NCI-H128 (cell line): Measurements from ENCODE around the gene CATSPERZ.
A peak's percentile ranks its signal among the peaks of the same experiment; 100 is the strongest.
"Not testable (repeated sequence)": the region's sequence is repeated elsewhere in the genome, so short reads cannot be mapped to it uniquely, and the experiment has no call there.

Source experiments
- DNase-seq: peaks from one replicate; lab custom pipeline; 2025; ENCODE audit not compliant: unreplicated experiment; lab: John Stamatoyannopoulos, UW

Gene CATSPERZ

DNA sequence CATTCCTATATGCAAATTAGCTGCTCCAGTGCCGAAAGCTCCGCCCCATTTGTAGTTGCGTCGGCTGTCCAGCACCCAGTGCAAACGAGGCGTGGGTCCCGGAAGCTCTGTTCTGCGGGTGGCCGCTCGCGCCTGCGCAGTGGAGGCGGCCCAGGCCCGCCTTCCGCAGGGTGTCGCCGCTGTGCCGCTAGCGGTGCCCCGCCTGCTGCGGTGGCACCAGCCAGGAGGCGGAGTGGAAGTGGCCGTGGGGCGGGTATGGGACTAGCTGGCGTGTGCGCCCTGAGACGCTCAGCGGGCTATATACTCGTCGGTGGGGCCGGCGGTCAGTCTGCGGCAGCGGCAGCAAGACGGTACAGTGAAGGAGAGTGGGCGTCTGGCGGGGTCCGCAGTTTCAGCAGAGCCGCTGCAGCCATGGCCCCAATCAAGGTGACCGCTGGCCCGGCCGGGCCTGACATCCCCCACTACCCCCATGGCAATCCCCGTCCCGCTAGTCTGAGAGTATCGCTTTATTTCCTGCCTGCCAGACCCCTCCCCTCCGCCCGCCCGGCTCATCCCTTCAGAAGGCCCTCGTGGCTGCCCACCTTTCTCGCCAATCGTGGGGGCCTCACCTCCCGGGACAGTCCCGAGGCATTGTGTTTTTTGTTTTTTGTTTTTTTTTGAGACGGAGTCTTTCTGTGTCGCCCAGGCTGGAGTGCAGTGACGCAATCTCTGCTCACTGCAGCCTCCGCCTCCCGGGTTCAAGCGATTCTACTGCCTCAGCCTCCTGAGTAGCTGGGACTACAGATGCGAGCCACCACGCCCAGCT lies 18.0 kb downstream of the CATSPERZ start, which contains the start of gene PRDX5:
TSS of gene PRDX5 (plus strand) at position 161 of the 805 bp plus-strand sequence. CDS start at position 256, 95 bp downstream.
- peak; percentile 93 for DNase-seq

DNA sequence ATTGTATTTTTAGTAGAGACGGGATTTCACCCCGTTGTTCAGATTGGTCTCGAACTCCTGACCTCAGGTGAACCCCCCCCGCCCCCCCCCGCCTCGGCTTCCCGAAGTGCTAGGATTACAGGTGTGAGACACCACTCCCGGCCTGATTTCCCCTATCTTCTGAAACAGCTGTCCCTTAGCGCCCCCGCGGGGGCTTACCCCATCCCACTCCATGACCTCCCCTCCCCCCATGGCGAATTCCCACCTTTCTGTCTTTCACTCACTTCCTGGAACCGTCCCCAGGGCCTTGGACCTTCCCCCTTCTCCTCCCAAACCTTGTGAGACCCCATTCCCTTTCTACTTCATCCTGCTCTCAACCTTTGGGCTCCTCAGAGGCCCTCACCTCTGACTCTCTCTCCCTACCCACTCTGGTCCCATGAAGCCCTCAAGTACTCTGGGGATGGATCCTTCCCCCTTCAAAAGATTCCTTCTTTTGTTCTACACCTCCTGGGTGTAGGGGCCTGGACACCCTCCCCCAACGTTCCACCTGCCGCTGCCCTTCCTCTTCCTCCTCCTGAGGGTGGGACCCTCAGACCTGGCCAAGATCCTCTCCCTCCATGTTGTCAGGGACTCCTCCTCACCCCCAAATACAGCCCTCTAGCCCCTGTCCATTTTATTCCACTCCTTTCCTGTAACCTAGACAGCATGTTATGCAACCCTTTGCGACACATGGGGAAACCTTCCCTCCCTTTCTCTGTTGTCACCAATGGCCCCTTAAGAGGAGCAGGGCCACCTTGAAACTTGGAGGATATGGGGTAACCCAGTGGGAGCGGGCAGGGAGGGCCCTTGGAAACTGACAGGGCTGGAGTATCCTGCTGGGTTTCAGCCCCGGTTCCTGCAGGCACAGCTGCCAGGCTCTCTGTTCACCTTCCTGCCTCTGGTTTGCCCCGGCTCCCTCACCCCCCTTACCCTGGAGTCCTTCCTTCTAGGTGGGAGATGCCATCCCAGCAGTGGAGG lies 18.9 kb downstream of the CATSPERZ start:
- DNase-seq = no peak

DNA sequence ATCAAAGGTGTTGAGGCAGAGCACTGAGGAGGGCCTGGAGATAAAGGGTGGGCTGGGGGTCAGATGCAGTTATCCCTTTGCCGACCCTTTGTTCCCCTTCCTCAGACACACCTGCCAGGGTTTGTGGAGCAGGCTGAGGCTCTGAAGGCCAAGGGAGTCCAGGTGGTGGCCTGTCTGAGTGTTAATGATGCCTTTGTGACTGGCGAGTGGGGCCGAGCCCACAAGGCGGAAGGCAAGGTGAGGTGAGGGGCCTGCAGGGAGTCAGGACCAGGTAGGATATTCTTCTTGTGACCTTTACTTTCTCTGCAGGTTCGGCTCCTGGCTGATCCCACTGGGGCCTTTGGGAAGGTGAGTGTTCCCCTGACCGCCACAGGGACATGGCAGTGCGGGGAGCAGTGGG lies 20.4 kb downstream of the CATSPERZ start:
- DNase-seq = no peak

DNA sequence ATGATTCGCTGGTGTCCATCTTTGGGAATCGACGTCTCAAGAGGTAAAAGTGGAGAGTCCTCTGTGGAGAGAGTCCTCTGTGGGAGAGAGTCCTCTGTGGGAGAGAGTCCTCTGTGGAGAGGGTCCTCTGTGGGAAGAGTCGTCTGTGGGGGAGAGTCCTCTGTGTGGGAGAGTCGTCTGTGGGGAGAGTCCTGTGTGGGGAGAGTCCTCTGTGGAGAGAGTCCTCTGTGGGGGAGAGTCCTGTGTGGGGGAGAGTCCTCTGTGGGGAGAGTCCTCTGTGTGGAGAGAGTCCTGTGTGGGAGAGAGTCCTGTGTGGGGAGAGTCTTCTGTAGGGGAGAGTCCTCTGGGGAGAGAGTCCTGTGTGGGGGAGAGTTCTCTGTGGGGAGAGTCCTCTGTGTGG lies 20.9 kb downstream of the CATSPERZ start:
- no peak for DNase-seq

DNA sequence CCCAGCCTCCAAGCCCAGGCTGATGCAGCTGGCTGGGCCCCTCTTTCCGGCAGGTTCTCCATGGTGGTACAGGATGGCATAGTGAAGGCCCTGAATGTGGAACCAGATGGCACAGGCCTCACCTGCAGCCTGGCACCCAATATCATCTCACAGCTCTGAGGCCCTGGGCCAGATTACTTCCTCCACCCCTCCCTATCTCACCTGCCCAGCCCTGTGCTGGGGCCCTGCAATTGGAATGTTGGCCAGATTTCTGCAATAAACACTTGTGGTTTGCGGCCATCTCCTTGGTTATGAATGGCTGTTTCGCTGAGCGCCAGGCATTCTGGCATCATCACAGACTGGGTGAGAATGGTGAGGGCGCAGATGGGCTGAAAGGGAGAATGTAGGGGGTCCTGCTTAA lies 21.4 kb downstream of the CATSPERZ start:
- DNase-seq = no peak

DNA sequence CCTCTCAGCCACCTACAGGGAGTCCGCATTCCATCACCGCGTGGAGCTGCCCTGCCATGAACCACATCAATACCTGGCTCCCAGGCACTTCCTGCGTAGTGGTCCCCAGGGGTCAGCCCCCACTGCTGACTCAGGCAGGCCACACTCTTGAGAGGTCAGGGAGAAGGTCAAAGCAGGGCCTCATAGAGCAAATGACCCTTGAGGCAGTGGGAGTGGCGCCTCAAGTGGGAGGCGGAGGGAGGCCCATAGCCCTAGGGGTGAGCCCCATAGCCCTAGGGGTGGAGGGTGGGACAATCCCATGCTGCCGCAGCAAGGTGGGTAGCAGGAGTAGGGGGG lies 22.7 kb downstream of the CATSPERZ start:
- DNase-seq = no peak

DNA sequence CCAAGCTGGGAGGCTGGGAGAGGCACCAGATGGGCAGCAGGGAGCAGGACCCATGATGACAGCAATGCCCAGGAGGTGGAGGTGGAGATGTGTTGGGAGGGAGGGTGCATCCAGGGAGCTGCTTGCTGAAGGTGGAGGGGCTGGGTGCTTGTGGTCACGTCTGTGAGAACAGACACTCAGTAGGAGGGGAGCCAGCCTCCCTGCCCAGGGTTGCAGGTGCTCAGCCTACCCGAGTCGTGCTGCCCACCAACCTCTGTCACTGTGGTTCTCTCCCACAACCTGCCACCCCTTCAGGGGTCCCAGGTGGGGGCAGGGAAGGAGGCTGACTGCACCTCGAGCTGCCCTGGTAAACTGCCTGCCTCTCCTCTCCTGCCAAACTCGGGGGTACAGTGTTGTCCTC lies 23.2 kb downstream of the CATSPERZ start:
- DNase-seq = no peak

DNA sequence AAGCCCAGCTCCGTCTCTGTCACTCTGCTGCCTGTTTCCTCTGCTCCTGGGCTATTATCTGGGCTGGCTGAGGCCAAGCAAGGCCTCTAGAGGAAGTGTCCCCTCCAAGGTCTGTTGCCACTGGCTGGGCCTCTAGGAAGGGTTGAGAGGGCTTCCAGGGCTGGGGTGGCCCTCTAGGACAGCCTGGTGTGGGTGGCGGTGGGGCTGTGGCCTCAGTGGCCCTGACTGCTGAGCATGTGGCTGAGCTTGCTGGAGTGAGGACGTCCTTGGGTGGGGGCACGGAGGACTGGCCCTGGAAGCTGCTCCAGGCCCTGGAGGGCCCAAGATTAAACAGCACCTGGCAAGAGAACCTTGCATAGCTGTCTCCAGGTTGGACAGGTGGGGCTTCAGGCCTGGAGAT lies 23.8 kb downstream of the CATSPERZ start:
- not testable (repeated sequence) for DNase-seq

DNA sequence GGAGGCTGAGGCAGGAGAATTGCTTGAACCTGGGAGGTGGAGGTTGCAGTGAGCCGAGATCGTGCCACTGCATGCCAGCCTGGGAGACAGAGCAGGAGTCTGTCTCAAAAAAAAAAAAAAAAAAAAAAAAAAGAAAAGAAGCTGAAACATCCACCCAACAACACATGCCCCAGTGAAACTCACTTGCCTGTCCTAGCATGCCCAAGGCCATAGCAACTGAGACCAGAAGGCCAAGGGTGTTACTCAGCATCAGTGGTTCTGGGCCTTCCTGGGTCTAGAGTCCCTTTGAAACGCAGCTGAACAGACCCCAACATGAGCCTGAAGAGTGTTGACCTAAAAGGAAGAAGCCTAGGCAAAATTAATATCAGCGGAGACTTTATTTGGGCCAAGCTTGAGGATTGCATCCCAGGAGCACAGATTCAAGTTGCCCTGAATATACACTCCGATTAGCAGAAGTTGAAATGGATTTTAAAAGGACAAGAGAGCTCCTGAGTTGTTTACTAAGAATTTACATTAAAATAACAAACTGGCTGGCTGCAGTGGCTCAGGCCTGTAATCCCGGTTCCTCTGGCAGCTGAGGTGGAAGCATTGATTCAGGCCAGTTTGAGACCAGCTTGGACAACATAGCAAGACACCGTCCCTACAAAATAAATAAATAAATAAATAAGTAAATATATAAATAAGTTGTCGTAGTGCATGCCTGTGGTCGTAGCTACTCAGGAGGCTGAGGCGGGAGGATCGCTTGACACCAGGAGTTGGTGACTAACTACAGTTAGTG lies 24.7 kb downstream of the CATSPERZ start:
- DNase-seq = no peak

DNA sequence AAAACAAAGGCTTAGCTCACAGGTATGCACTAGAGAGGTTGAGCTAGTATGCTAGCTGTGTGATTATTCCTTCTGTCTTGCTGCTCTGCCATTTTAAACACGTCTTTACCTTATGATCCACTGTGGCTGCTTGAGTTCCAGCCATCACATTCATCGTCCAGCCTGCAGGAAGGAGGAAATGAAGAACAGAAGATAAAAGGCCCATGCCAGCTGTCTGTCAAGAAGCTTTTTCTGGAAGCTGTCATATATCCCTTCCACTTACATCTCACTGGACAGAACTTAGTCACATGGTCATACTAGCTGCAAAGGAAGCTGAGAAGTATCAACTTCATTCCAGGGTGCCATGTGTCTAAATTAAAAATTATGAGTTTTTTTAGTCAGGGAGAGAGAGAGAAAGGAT lies 27.2 kb downstream of the CATSPERZ start:
- DNase-seq = no peak

DNA sequence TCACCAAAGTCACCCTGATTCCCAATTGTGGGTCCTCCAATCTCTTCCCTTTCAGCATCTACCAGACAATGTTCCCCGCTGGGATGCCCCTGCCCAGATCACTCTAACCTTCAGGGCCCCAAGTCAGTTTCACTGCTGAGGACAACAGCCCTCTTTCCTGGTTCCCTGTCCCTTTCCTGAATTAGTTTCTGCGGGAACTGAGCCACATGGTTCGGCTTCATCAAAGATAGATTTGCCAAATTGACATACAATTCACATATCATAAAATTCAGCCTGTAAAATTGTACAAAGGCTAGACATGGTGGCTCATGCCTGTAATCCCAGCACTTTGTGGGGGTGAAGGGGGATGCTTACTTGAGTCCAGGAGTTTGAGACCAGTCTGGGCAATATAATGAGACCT lies 27.8 kb downstream of the CATSPERZ start:
- no peak for DNase-seq

DNA sequence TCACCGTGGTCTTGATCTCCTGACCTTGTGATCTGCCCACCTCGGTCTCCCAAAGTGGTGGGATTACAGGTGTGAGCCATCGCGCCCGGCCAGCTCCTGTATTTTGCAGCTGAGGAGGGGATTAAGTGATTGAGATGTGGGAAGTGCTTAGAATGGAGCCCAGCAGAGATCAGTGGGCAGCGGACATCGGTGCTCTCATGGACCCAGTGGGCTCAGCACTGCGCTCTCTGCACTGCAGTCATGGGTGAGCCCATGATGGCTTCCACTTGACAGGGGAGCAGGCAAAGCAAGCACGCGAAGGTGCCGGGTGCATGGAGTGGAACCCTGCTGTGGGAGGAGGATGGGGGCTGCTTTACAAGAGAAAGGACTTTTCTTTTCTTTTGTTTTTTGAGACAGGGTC lies 30.7 kb downstream of the CATSPERZ start:
- DNase-seq = no peak

DNA sequence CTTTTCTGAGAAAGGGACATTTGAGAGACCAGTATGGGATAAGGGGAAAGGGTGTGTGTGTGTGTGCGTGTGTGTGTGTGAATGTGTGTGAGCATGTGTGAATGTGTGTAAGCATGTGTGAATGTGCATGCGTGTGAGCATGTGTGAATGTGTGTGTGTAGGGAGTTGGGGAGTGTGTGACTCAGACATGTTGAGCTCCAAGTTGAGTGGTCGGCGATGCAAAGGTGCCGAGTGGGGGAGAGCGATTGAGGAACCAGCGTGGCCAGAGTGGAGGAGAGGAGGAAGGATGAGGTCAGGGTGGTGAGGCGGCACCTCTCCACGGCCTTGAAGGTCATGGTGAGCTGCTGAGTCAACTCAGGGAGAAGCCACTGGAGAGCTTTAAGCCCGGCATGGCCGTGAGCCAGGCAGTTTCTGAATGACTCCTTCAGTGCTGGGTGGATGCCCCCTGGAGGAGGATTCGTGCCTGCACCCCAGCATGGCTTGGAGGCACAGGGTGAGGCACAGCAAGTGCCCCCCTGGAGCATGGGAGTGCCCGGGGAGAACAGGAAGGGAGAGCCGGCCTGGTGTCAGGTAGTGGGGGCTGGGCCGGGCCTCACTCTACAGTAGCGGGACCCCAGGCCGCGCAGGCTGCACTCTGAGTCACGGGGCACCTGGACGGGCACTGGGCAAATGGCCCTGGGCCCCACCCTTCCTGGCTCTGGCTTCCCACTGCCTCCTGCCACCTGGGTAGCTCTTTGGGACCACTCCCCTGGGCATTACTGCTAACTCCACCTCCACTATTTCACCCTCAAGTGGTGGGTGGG lies 31.6 kb downstream of the CATSPERZ start:
- DNase-seq = no peak

DNA sequence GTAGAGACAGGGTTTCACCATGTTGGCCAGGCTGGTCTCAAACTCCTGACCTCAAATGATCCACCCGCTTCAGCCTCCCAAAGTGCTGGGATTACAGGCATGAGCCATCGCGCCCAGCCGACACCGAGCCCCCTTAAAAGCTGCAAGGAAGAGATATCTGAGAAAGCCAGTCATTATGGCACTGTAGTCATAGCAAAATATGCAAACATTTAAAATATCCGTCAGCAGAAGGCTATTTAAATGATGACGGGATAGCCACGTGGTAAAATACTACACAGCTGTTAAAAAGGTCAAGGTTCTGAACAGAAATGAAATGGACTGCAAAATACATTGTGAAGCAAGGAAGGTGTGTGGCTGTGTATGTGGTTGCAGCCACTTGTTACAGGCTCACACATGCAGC lies 33.4 kb downstream of the CATSPERZ start:
- DNase-seq = no peak

DNA sequence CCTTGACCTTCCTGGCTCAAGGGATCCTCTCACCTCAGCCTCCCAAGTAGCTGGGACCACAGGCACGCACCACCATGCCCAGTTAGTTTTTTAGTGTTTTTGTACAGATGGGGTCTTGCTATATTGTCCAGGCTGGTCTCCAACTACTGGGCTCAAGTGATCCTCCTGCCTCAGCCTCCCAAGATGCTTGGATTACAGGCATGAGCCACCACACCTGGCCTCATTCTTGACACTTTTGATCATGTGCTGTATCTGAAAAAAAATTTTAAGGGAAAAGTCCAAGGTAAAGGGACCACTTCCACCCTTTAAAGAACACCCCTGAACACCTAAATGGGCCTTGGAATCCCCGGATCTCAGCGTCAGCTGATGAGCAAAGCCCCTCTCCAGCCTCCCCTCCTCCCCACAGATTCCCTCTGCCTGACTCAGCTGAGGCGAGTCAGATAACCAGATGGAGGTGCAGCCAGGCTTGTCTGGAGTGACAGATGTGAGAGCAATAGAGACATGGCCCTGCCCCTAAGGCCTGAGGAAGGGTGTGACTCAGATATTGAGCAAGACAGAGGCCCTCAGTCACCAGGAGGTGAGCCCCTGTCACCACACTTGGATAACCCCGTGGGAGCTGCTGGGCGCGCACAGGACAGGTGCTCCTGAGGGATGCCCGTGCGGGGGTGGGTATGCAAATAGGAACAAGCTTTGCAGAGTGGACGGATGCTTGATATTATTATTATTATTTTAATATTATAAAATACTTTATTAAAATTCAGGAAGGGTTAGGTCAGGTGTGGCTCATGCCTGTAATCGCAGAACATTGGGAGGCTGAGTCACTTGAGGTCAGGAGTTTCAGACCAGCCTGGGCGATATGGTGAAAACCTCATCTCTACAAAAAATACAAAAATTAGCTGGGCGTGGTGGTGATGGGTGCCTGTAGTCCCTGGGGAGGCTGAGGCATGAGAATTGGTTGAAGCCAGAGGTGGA lies 34.9 kb downstream of the CATSPERZ start:
- peak; percentile 31 for DNase-seq

DNA sequence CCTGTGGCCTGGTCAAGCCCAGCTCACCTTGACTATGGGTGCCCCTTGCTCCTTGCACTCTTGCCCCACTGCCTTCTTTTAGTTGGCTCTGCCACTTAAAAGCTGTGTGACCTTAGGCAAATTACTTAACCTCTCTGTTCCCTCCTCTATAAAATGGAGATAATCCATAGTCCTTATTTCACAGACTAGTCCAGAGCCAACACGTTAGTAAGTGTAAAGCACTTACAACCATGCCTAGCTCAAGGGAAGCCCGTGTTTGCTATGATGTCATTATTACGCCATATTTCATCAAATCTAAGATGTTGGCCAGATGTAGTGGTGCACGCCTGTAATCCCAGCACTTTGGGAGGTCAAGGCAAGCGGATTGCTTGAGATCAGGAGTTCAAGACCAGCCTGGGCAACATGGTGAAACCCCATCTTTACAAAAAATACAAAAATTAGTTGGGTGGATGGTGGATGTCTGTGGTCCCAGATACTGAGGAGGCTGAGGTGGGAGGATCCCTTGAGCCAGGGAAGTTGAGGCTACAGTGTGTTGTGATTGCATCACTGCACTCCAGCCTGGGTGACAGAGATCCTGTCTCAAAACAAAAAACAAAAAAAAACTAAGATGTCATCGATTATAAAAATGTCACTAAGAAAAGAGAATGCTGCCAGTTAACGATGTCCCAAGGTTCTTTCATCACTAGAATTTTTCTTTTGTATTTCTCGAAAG lies 37.5 kb downstream of the CATSPERZ start:
- no peak for DNase-seq

DNA sequence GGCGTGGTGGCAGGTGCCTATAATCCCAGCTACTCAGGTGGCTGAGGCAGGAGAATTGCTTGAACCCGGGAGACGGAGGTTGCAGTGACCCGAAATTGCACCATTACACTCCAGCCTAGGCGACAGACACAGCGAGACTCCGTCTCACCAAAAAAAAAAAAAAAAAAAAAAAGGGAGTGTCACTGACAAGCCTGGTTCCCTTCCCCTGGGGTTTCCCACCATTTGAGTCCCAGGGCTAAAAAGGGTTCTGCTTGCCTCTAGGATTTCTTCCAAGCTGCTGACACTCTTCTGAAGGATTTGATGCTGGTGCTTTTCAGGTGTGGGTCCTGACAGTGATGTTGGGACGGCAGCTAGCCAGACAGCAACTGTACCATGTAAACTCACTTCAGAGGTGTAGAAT lies 38.6 kb downstream of the CATSPERZ start:
- DNase-seq = no peak

DNA sequence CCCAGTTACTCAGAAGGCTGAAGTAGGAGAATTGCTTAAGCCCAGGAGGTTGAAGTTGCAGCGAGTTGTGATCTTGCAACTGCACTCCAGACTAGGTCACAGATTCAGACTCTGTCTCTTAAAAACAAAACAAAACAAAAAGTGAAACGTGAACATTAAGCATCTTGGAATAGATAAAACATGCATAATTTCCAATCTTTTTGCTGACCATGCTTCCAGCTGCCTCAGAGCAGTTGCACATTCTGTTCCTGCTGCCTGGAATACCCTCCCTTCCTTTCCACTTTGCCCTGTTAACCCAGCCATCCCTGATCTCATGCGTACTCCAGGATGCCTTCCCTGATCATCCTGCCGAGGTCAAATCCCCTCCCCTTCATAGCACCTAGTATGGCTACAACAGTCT lies 39.1 kb downstream of the CATSPERZ start:
- no peak for DNase-seq
